OCI-M2 (cell line): ENCODE measurements around the gene KLHL7.

ENCODE experiments used
- DNase-seq: peaks from one replicate; lab custom pipeline; 2025; ENCODE audit not compliant: unreplicated experiment; lab: John Stamatoyannopoulos, UW

The KLHL7 gene

GRCh38 chr7:23105644-23106056 is at the start of gene KLHL7:
Gene KLHL7, plus strand, starts transcription at chr7:23105785. Its CDS starts 242 bp downstream, at chr7:23106027.
- DNase-seq: peak; percentile 54

- DNase-seq: no peak
Measured at GRCh38 chr7:23058408-23059096, 47.0 kb upstream of the KLHL7 start.

GRCh38 chr7:23061327-23061726 is 44.3 kb upstream of the KLHL7 start:
- DNase-seq: no peak

GRCh38 chr7:23062452-23062851 is 43.1 kb upstream of the KLHL7 start:
- DNase-seq: no peak

- DNase-seq: no peak
Measured at GRCh38 chr7:23065974-23066373, 39.6 kb upstream of the KLHL7 start.

GRCh38 chr7:23067271-23067670 is 38.3 kb upstream of the KLHL7 start:
- DNase-seq: no peak

GRCh38 chr7:23072048-23072447 is 33.5 kb upstream of the KLHL7 start:
- DNase-seq: no peak

- DNase-seq: no peak
Measured at GRCh38 chr7:23072922-23073321, 32.7 kb upstream of the KLHL7 start.

GRCh38 chr7:23074443-23075261 is 30.9 kb upstream of the KLHL7 start:
- DNase-seq: no peak

- DNase-seq: no peak
Measured at GRCh38 chr7:23075571-23075970, 30.0 kb upstream of the KLHL7 start.

GRCh38 chr7:23076772-23077171 is 28.8 kb upstream of the KLHL7 start:
- no peak for DNase-seq

GRCh38 chr7:23093111-23093510 is 12.5 kb upstream of the KLHL7 start:
- no peak for DNase-seq

- DNase-seq: no peak
Measured at GRCh38 chr7:23093546-23093945, 12.0 kb upstream of the KLHL7 start.

- DNase-seq: no peak
Measured at GRCh38 chr7:23096518-23097290, 8.9 kb upstream of the KLHL7 start.

- no peak for DNase-seq
Measured at GRCh38 chr7:23098029-23098428, 7.6 kb upstream of the KLHL7 start.

GRCh38 chr7:23098460-23098859 is 7.1 kb upstream of the KLHL7 start:
- no peak for DNase-seq

GRCh38 chr7:23100697-23101096 is 4.9 kb upstream of the KLHL7 start:
- no peak for DNase-seq

- no peak for DNase-seq
Measured at GRCh38 chr7:23105086-23105643, 420 bp upstream of the KLHL7 start.

GRCh38 chr7:23106057-23106822 is 655 bp downstream of the KLHL7 start:
- no peak for DNase-seq

GRCh38 chr7:23106823-23107663 is 1.5 kb downstream of the KLHL7 start:
- no peak for DNase-seq
